Hematopoietic multipotent progenitor cell treated with erythropoietin and hydrocortisone succinate and interleukin-3 and kit ligand, for 6 days (in vitro differentiated cells): ENCODE measurements around the gene FBXW5.

Experiments used
- DNase-seq: peaks from one replicate; pipeline ENCODE4 v3.0.0-alpha.2; 2015

The FBXW5 gene, protein sequence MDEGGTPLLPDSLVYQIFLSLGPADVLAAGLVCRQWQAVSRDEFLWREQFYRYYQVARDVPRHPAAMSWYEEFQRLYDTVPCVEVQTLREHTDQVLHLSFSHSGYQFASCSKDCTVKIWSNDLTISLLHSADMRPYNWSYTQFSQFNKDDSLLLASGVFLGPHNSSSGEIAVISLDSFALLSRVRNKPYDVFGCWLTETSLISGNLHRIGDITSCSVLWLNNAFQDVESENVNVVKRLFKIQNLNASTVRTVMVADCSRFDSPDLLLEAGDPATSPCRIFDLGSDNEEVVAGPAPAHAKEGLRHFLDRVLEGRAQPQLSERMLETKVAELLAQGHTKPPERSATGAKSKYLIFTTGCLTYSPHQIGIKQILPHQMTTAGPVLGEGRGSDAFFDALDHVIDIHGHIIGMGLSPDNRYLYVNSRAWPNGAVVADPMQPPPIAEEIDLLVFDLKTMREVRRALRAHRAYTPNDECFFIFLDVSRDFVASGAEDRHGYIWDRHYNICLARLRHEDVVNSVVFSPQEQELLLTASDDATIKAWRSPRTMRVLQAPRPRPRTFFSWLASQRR

GRCh38 chr9:136944519-136945332, at the start of gene FBXW5, which contains the start of gene C8G:
Gene FBXW5, minus strand, starts transcription at chr9:136944738. Its CDS starts 655 bp downstream, at chr9:136944083.
Gene C8G, plus strand, starts transcription at chr9:136945243. Its CDS starts 78 bp downstream, at chr9:136945321.
- peak; percentile 96 for DNase-seq

- DNase-seq = no peak
Measured at GRCh38 chr9:136992819-136993369, 48.4 kb upstream of the FBXW5 start.

DNA sequence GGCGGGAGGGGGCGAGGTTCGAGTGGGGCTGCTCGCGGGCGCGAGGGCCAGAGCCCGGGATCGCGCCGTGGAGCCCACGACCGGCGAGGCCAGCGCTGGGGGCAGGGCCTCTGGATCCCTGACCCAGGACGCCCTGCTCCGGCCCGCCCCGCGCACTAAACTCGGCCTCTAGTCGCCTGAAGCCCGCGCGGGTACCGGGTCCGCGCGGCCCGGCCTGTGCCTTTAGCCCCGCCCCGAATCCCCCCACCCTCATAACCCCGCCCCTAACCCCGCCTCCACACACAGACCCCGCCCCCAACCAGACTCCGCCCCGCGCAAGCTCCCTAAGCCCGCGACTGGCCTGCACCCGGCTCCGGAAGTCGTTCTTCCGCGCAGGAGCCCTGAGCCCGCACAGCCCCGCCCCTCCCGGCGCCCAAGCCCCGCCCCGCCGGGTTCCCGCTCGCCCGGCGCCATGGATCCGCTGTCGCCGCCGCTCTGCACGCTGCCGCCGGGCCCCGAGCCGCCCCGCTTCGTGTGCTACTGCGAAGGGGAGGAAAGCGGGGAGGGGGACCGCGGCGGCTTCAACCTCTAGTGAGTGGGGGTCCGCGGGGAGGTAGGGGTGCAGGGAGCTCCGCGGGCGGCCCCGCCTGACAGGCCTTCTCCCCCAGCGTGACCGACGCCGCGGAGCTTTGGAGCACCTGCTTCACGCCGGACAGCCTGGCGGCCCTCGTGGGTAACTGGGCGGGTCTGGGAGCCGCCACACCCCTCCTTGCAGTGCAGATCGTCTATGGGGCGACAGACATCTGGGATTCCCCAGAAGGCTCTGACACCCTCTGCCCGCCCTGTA, 47.7 kb upstream of the FBXW5 start, which contains the start of gene PAXX:
PAXX (plus strand) TSS at position 430 of the 826 bp plus-strand sequence; CDS start at position 452, 22 bp downstream.
- DNase-seq = peak; percentile 96

DNA sequence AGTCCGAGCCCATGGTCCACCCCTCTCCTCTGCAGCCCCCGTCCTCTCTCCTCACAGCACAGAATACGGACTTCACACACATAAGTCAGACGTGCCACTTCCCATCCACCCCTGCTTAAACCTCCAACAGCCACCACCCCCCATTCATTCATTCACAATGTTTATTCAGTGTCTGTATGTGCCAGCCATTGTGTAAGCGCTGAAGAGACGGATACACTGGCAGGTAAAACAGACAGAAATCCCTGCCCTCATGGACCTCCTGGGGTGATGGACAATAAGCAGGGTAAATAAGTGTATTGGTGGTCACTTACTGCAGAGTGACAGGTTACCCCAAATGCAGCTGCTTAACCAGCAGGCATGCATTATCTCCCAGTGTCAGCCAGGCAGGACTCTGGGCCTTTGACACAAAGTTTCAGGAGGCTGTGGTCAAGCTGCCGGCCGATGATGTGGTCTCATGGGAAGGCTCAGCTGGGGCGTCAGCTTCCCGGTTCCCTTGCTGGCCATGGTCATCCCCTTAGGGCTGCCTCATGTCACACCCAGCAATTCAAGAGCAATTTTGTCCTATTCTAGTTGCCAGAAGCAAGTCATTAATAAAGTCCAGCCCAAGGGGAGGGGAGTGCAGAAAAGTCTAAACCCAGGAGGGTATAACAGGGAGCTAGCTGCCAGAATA, 45.8 kb upstream of the FBXW5 start:
- no peak for DNase-seq

- DNase-seq = no peak
Measured at GRCh38 chr9:136988872-136989271, 44.3 kb upstream of the FBXW5 start.

GRCh38 chr9:136985853-136986252, 41.3 kb upstream of the FBXW5 start:
- no peak for DNase-seq

GRCh38 chr9:136985027-136985602, 40.6 kb upstream of the FBXW5 start:
- no peak for DNase-seq

GRCh38 chr9:136984464-136985026, 40.0 kb upstream of the FBXW5 start:
- no peak for DNase-seq

GRCh38 chr9:136983656-136984314, 39.2 kb upstream of the FBXW5 start:
- DNase-seq = no peak

- DNase-seq = no peak
Measured at GRCh38 chr9:136983167-136983566, 38.6 kb upstream of the FBXW5 start.

DNA sequence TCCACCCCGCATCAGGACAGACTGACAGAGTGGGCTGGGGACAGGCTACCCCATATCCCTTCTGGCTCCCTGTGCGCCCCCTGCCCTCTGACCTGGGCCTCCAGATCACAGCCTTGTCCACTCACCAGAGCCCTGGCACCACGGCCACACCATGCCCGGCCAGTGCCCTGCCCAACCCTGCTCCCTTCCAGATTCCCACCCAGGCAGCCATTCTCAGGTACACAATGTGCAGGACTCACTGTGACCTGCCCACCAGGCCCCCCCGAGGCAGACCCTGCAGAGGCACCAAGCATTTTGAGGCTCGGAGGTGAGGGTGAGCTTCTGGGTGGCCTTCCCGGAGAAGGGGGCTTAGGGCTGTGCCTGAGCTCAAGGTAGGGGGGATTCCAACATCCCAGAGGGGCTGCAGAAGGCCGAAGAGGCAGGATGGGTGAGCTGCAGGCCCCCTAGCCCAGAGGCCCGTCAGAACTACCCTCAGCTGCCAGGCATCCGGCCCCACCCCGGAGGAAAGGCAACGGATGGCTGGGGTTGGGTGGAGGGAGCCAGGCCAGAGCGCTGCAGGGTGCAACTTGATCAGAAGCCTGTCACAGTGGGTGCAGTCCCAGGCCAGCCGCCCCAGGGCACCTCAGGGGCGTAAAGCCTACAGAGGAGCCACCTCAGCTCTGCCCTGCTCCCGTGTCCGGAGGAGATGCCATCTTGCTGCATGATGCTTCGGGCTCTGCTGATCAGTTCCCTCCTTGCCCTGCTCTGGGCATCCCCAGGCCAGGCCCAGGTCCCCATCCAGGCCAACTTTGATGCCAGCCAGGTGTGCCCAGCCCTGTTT, 37.9 kb upstream of the FBXW5 start, which contains the start of gene LCNL1:
LCNL1 (plus strand) TSS at position 762 of the 820 bp plus-strand sequence. CDS start 594 bp downstream, outside the sequence.
- DNase-seq = no peak

DNA sequence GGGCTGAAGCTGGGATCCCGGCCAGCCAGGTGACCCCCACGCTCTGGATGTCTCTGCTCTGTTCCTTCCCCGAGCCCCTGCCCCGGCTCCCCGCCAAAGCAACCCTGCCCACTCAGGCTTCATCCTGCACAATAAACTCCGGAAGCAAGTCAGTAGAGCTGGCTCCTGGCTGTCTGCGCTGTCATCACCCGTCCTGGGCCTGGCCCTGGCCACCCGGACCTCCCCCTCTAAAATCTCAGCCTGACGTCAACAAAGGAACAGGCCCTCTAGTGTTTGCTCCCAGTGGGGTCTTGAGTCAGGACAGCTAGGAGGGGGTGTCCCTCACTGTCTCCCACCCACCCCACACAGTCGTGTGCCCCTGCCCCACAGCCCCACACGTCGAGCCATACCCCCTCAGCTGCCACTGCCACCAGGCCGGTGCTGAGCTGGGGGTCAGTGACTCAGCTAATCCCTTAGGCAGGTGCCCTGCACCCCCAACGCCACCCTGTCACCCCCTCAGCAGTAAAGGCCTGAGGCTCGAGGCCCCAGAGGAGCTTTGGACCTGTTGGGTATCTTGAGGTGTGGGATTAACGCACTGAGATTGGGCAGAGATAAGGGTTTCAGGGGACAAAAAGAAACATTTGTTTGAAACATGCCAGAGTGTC, 37.2 kb upstream of the FBXW5 start:
- no peak for DNase-seq

DNA sequence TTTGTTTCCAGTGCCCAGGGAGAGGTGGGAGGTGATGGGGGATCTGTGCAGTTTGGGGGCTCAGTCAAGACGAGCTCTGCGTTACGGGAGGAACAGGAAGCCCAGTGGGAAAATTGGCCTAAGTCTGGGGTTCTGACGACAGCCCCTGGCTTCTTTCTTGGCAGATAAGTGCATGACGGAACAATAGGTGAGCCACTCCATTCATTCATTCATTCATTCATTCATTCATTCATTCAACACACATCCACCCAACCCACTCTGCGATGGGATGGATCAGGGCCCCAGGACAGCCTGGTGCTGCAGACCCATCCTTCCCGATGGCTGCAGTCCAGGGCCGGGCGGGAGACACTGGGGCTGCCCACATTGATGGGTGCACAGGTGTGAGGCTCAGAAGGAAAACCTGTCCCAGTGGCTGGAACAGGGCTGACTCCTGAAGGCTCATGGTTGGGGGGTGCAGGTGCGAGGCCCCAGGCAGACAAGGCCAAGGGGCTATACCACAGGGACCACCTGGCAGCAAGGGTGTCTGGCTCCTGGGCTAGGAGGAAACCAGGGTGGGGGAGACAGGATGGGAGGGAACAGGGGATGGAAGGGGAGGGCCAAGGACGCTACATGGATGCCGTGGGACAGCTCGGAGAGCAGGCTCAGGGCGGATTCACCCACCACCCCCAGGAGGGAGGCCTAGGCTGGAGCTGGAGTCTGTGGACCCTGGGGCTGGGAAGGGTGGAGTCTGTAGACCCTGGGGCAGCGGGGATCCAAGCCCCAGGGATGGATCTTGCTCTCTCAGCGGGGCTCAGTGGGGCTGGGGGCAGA, 36.3 kb upstream of the FBXW5 start:
- DNase-seq = no peak

GRCh38 chr9:136979769-136980587, 35.4 kb upstream of the FBXW5 start:
- no peak for DNase-seq

- no peak for DNase-seq
Measured at GRCh38 chr9:136978865-136979544, 34.5 kb upstream of the FBXW5 start.
